ENCODE measurements around the gene NLRP10.

Gene NLRP10

DNA sequence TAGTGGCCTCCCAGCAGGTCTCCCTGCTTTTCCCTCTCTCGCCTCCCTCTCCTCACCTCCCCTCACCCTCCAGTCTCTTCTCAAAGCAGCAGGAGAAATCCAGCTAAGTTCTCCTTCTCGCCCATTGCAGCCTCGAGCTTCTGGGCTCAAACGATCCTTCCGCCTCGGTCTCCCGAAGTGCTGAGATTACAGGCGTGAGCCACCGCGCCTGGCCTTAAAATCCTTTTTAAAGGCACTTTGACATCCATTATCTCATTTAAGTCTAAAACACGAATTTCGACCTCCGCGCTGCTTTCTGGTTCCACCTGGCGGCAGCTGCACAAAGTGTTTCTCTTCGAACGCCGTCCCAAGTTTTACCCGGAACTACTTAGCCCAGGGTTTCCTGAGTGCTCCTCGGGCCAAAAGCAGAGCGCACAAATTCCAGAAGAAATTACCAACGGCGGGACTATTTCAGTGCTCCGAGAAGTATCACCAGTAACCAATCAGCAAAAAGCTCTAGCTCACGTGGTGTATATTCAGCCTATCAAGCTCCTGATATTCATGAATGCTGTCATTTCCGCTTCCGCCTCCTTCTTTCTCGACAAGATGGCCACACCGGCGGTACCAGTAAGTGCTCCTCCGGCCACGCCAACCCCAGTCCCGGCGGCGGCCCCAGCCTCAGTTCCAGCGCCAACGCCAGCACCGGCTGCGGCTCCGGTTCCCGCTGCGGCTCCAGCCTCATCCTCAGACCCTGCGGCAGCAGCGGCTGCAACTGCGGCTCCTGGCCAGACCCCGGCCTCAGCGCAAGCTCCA is 21.7 kb upstream of the NLRP10 start, which contains the start of gene EIF3F:
EIF3F (plus strand) TSS at position 570 of the 792 bp plus-strand sequence; CDS start at position 586, 16 bp downstream.
- peak within 1 kb of the TSS; percentile 75 for H3K4me3 ChIP-seq (ENCODE audit: insufficient read length, low read depth)
- H3K36me3 ChIP-seq (ENCODE audit: insufficient read depth, insufficient read length, low read length), result peaks cover 37% of the 10 kb centered on the region
- H3K27me3 ChIP-seq (ENCODE audit: insufficient read depth, insufficient read length), result no peaks in the 10 kb centered on the region
- peak; percentile 98 for DNase-seq (ENCODE audit: low read depth, low spot score)
- H3K9ac ChIP-seq (ENCODE audit: insufficient read length, low read depth), result peak within 1 kb of the TSS; percentile 84
- H3K4me1 ChIP-seq (ENCODE audit: insufficient read depth, insufficient read length), result no peaks in the 10 kb centered on the region
- TF ChIP-seq YY1 (IDR thresholded peaks at IDR 0.05; ENCODE audit: insufficient read depth, insufficient read length) (peak; percentile 77), SUZ12 (IDR thresholded peaks at IDR 0.05; ENCODE audit: extremely low read depth, insufficient read depth, insufficient read length) (no peak)
- no peaks in the 10 kb centered on the region for H3K9me3 ChIP-seq (ENCODE audit: insufficient read depth, low read length)

DNA sequence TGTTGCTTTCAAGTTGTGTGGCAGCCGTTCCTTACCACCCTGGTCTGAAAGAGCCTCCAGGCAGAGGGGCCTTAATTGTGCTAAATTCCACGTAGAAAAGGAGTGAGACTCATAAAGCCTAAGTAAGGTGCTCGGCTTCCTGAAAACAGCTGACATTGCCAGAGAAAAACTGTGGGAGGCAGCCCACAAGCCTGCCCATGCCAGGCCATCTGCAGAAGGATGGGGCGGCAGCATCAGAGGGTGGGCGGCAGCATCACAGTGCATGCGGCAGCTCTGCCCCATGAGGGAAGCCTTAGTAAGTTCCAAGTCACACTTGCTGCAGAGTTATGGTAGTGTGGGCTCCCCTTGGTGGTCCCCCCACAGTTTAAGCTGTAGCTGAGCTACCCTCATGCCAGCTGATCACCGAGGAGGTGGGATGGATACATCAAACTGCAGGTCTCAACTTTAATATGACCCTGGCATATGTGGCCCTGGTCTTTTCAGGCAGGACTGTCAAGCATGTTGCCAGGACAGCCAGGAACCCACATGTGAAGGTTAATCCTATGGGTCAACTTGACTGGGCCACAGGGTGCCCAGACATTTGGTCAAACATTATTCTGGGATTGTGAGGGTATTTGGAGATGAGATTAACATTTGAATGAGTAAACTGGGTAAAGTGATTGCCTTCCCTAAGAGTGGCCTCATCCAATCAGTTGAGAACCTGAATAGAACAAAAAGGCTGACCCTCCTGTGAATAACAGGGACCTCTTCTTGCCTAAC is 18.8 kb upstream of the NLRP10 start:
- H3K4me1 ChIP-seq (ENCODE audit: insufficient read depth, insufficient read length), result no peaks in the 10 kb centered on the region
- H3K27me3 ChIP-seq (ENCODE audit: insufficient read depth, insufficient read length), result no peaks in the 10 kb centered on the region
- TF ChIP-seq SUZ12 (IDR thresholded peaks at IDR 0.05; ENCODE audit: extremely low read depth, insufficient read depth, insufficient read length) (no peak), YY1 (IDR thresholded peaks at IDR 0.05; ENCODE audit: insufficient read depth, insufficient read length) (no peak), ZNF274 (IDR thresholded peaks at IDR 0.05; ENCODE audit: low read depth, low read length) (no peak)
- DNase-seq (ENCODE audit: low read depth, low spot score), result no peak
- peaks cover 10% of the 10 kb centered on the region for H3K36me3 ChIP-seq (ENCODE audit: insufficient read depth, insufficient read length, low read length)
- H3K4me3 ChIP-seq (ENCODE audit: insufficient read length, low read depth), result no peak overlapping the region
- no peaks in the 10 kb centered on the region for H3K9me3 ChIP-seq (ENCODE audit: insufficient read depth, low read length)
- no peak overlapping the region for H3K9ac ChIP-seq (ENCODE audit: insufficient read length, low read depth)

DNA sequence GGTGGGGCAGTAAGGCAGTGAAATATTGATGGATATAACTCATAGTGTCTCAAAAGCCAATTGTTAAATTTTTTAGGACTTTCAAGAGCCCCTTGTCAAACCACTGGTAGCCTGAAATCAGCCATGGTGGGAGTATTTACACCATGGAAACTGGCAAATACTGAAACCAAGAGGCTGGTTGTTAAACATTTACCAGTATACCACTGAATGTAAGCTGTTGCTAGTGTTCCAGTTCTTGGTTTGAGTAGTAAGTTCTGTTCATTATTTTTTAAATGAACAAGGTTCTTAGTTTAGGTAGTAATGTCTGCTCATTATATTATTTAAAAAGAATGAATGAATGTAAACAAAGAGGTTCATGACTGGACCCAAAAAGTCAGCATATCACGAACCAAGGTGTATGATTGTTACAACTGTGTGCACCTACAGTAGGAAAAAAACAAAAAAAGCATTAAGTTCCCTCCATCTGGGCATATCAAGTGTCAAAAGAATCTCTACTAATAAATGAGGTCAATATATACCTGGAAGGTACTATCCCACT is 17.4 kb upstream of the NLRP10 start:
- no peaks in the 10 kb centered on the region for H3K4me1 ChIP-seq (ENCODE audit: insufficient read depth, insufficient read length)
- no peak overlapping the region for H3K9ac ChIP-seq (ENCODE audit: insufficient read length, low read depth)
- no peaks in the 10 kb centered on the region for H3K27me3 ChIP-seq (ENCODE audit: insufficient read depth, insufficient read length)
- H3K9me3 ChIP-seq (ENCODE audit: insufficient read depth, low read length), result no peaks in the 10 kb centered on the region
- no peaks in the 10 kb centered on the region for H3K36me3 ChIP-seq (ENCODE audit: insufficient read depth, insufficient read length, low read length)
- TF ChIP-seq YY1 (IDR thresholded peaks at IDR 0.05; ENCODE audit: insufficient read depth, insufficient read length), result no peak
- TF ChIP-seq ZNF274 (IDR thresholded peaks at IDR 0.05; ENCODE audit: low read depth, low read length), result no peak
- TF ChIP-seq SUZ12 (IDR thresholded peaks at IDR 0.05; ENCODE audit: extremely low read depth, insufficient read depth, insufficient read length), result no peak
- no peak overlapping the region for H3K4me3 ChIP-seq (ENCODE audit: insufficient read length, low read depth)
- no peak for DNase-seq (ENCODE audit: low read depth, low spot score)

DNA sequence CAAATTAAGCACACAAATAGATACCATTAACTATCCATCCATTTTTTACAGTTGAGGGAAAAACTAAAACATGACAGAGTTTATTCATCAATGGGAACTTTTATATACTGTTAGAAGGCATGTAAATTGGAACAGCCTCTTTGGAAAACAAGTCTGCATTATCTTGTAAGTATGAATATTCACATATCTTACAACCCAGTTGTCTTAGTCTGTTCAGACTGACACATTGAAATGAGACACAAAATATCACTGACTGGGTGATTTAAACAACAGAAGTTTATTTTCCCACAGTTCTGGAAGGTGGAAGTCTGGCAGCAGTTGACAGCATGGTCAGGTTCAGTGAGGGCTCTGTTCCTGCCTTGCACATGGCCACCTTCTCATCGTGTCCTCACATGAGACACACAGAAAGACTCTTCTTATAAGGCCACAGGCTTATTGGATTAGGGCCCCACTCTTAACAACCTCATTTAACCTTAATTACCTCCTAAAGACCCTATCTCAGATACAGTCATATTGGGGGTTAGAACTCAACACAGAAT is 16.4 kb upstream of the NLRP10 start:
- TF ChIP-seq YY1 (IDR thresholded peaks at IDR 0.05; ENCODE audit: insufficient read depth, insufficient read length) (no peak), SUZ12 (IDR thresholded peaks at IDR 0.05; ENCODE audit: extremely low read depth, insufficient read depth, insufficient read length) (no peak), ZNF274 (IDR thresholded peaks at IDR 0.05; ENCODE audit: low read depth, low read length) (no peak)
- no peak for DNase-seq (ENCODE audit: low read depth, low spot score)
- Histone ChIP-seq H3K4me1 (ENCODE audit: insufficient read depth, insufficient read length) (no peaks in the 10 kb centered on the region), H3K9ac (ENCODE audit: insufficient read length, low read depth) (no peak overlapping the region), H3K4me3 (ENCODE audit: insufficient read length, low read depth) (no peak overlapping the region), H3K27me3 (ENCODE audit: insufficient read depth, insufficient read length) (no peaks in the 10 kb centered on the region), H3K9me3 (ENCODE audit: insufficient read depth, low read length) (no peaks in the 10 kb centered on the region), H3K36me3 (ENCODE audit: insufficient read depth, insufficient read length, low read length) (no peaks in the 10 kb centered on the region)

- Histone ChIP-seq H3K4me3 (ENCODE audit: insufficient read length, low read depth) (no peak overlapping the region), H3K9ac (ENCODE audit: insufficient read length, low read depth) (no peak overlapping the region), H3K36me3 (ENCODE audit: insufficient read depth, insufficient read length, low read length) (no peaks in the 10 kb centered on the region), H3K4me1 (ENCODE audit: insufficient read depth, insufficient read length) (no peaks in the 10 kb centered on the region), H3K27me3 (ENCODE audit: insufficient read depth, insufficient read length) (no peaks in the 10 kb centered on the region), H3K9me3 (ENCODE audit: insufficient read depth, low read length) (no peaks in the 10 kb centered on the region)
- no peak for TF ChIP-seq SUZ12 (IDR thresholded peaks at IDR 0.05; ENCODE audit: extremely low read depth, insufficient read depth, insufficient read length)
- TF ChIP-seq YY1 (IDR thresholded peaks at IDR 0.05; ENCODE audit: insufficient read depth, insufficient read length), result no peak
- no peak for TF ChIP-seq ZNF274 (IDR thresholded peaks at IDR 0.05; ENCODE audit: low read depth, low read length)
- no peak for DNase-seq (ENCODE audit: low read depth, low spot score)
These were observed 12.1 kb upstream of the NLRP10 start for GRCh38 chr11:7977232-7977917.

DNA sequence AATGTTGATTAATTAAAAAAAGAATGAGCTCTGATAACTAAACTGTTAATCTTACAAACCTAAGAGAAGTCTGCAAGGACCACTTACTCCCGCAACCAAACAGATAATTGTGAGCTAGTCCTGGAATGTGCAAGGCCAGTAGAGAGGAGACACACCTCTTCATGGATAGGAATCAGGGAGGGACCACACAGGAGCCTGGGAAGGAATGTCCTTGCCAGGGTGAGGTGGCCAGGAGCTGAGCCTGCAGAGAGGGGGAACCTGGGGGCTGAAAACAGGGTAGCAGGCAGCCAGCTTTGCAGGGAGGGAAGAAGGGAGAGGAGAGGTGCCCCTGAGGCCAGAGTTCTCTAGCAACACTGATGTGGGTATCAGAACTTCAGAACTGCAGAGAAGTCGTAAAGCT is 9.4 kb upstream of the NLRP10 start:
- no peak for TF ChIP-seq SUZ12 (IDR thresholded peaks at IDR 0.05; ENCODE audit: extremely low read depth, insufficient read depth, insufficient read length)
- TF ChIP-seq ZNF274 (IDR thresholded peaks at IDR 0.05; ENCODE audit: low read depth, low read length), result no peak
- TF ChIP-seq YY1 (IDR thresholded peaks at IDR 0.05; ENCODE audit: insufficient read depth, insufficient read length), result no peak
- no peaks in the 10 kb centered on the region for H3K27me3 ChIP-seq (ENCODE audit: insufficient read depth, insufficient read length)
- no peak overlapping the region for H3K9ac ChIP-seq (ENCODE audit: insufficient read length, low read depth)
- H3K9me3 ChIP-seq (ENCODE audit: insufficient read depth, low read length), result 0 out of 2 replicates have a peak, but pooled peaks cover 6% of the 10 kb centered on the region
- no peak overlapping the region for H3K4me3 ChIP-seq (ENCODE audit: insufficient read length, low read depth)
- DNase-seq (ENCODE audit: low read depth, low spot score), result peak; percentile 35
- H3K36me3 ChIP-seq (ENCODE audit: insufficient read depth, insufficient read length, low read length), result no peaks in the 10 kb centered on the region
- H3K4me1 ChIP-seq (ENCODE audit: insufficient read depth, insufficient read length), result no peaks in the 10 kb centered on the region
